GM12891 (cell line): ENCODE measurements around the gene ACAP1.

Source experiments
- PAX5 ChIP-seq: IDR thresholded peaks from 2 replicates; pipeline ENCODE4 v1.6.1; 2011; ENCODE audit warnings: low read length, moderate library complexity, mild to moderate bottlenecking; ENCODE audit not compliant: insufficient read depth, severe bottlenecking
- POLR2A ChIP-seq: IDR thresholded peaks from 2 replicates; pipeline ENCODE4 v1.6.1; 2011; ENCODE audit warnings: low read depth, low read length, control low read depth
- POLR2AphosphoS5 ChIP-seq: IDR thresholded peaks from 2 replicates; pipeline ENCODE4 v1.6.1; 2011; ENCODE audit warnings: low read depth, low read length, control low read depth
- POU2F2 ChIP-seq: IDR thresholded peaks from 2 replicates; pipeline ENCODE4 v1.6.1; 2011; ENCODE audit warnings: low read depth, mild to moderate bottlenecking, control low read depth, low read length, moderate library complexity
- TAF1 ChIP-seq: IDR thresholded peaks from 2 replicates; pipeline ENCODE4 v1.6.1; 2011; ENCODE audit warnings: low read depth, low read length, control low read depth

DNA sequence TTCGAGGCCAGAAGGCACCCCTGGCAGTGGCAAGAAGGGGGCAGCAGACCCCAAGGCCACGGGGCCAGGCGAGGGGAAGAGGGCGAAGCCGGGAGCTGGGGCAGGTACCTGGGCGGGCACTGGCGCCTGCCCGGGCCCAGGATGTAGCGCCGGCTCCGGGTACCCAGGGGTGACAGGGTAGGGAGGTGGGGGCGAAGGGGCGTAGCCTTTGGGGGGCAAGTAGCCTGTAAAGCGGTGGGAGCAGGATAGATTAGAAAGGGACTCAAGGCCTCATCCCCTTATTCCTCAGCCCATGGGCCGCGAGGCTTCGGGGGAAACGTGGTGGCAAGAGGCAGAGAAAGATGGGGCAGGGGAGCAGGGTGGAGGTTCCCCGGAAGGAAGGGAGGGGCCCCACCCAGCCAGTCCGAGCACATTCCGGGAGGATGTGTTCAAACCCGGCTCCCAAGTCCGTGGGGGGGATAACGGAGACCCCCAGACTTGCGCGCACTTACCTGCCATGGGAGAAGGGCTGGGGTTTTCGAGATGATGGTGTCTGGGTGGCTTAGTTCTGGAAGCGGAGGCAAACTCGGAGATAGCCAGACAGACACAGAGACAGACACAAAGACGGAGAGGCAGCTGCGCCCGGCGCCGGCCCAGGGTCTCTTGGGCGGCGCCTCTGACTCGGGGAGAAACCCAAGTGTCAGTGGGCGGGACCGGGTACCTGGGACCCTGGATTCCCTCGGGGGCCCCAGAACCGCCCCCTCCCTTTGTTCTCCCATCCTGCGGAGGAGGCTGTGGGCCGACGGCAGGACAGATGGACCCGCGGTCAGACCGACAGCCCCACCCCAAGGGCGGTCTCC, 57.5 kb downstream of the ACAP1 start:
- TF ChIP-seq POLR2AphosphoS5 (no peak), POU2F2 (no peak), TAF1 (no peak), POLR2A (no peak), PAX5 (no peak)
